Activated naive CD4-positive, alpha-beta T cell treated with anti-CD3 and anti-CD28 coated beads, Interleukin-2, amount 10 ng/mL, durations not matched to agents 7 days and 5 days (primary cell): ENCODE measurements around the gene ATP5MC2.
"Not testable (repeated sequence)": the region's sequence is repeated elsewhere in the genome, so short reads cannot be mapped to it uniquely, and the experiment has no call there.

Experiments
- CTCF ChIA-PET: fragments of 350-600 bp; sonication (Branson Sonifier 250); formaldehyde crosslinking; loops from one replicate; lab custom pipeline; 2021; ENCODE audit warnings: antibody characterized with exemption; lab: Charles Lee
- DNase-seq: peaks from one replicate; pipeline ENCODE4 v3.0.0-alpha.2; 2020
- H3K27ac Mint-ChIP-seq: one replicate; pipeline ENCODE4 v1.8.0; 2021; ENCODE audit warnings: mild to moderate bottlenecking, moderate library complexity, mixed read lengths
- H3K27me3 Mint-ChIP-seq: one replicate; pipeline ENCODE4 v1.8.0; 2021; ENCODE audit warnings: mild to moderate bottlenecking, mixed read lengths
- H3K36me3 Mint-ChIP-seq: one replicate; pipeline ENCODE4 v1.8.0; 2021; ENCODE audit warnings: mixed read lengths
- H3K4me1 Mint-ChIP-seq: one replicate; pipeline ENCODE4 v1.8.0; 2021; ENCODE audit warnings: mixed read lengths
- H3K4me3 Mint-ChIP-seq: one replicate; pipeline ENCODE4 v1.8.0; 2021; ENCODE audit warnings: mild to moderate bottlenecking, moderate library complexity, mixed read lengths
- H3K9me3 Mint-ChIP-seq: one replicate; pipeline ENCODE4 v1.8.0; 2021; ENCODE audit warnings: mixed read lengths

The ATP5MC2 gene

DNA sequence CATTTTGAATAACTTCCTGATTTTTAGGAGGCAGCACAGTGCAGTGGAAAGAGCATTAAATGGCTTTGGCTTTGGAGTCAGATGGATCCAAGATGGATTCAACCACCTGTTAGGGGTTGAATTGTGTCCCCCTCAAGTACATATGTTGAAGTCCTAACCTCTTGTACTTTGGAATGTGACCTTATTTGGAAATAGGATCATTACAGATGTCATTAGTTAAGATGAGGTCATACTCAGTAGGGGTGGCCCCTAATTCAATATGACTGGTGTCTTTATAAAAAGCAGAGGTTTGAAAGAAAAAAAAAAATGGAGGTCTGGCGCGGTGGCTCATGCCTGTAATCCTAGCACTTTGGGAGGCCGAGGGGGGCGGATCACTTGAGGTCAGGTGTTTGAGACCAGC, 18.8 kb downstream of the ATP5MC2 start:
- no peak overlapping the region for H3K4me3 Mint-ChIP-seq
- CTCF ChIA-PET, result no interaction called here
- H3K36me3 Mint-ChIP-seq, result peaks cover 3% of the 10 kb centered on the region
- H3K27me3 Mint-ChIP-seq, result no peaks in the 10 kb centered on the region
- H3K9me3 Mint-ChIP-seq, result no peaks in the 10 kb centered on the region
- no peaks in the 10 kb centered on the region for H3K4me1 Mint-ChIP-seq
- no peak for DNase-seq
- H3K27ac Mint-ChIP-seq, result no peak overlapping the region

DNA sequence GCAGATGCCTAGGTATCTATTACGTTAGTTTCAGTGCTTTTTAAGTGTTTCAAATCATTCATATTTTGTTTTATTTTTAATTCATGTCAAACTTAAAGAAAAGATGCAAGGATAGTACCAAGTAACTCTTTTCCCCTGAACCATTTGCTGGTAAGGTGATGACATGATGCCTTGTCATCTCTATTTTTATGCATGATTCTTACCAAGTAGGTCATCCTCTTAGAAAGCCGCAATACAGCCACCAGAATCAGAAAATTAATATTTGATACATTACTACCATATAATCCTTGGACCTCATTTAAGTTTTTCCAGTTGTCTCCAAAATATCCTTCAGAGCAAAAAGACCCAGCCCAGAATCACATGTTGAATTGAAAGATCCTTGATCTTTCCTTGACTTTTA, 22.3 kb downstream of the ATP5MC2 start:
- no peaks in the 10 kb centered on the region for H3K9me3 Mint-ChIP-seq
- no peaks in the 10 kb centered on the region for H3K27me3 Mint-ChIP-seq
- no peaks in the 10 kb centered on the region for H3K36me3 Mint-ChIP-seq
- no peaks in the 10 kb centered on the region for H3K4me1 Mint-ChIP-seq
- CTCF ChIA-PET, result no interaction called here
- no peak overlapping the region for H3K27ac Mint-ChIP-seq
- no peak overlapping the region for H3K4me3 Mint-ChIP-seq
- no peak for DNase-seq

DNA sequence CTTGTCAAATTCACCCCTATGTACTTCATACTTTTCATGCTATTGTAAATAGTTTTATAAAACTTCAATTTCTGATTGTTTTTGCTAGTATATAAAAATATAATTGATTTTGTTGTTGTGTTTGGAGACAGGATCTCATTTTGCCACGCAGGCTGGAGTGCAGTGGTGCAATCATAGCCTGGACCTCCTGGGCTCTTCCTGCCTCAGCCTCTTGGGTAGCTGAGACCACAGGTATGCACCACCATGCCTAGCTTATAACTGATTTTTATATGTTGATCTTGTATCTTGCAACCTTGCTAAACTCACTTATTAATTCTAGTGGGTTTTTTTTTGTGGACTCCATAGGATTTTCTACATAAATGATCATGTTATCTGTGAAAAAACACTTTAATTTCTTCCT, 23.5 kb downstream of the ATP5MC2 start:
- H3K27me3 Mint-ChIP-seq, result no peaks in the 10 kb centered on the region
- no peaks in the 10 kb centered on the region for H3K4me1 Mint-ChIP-seq
- H3K27ac Mint-ChIP-seq, result no peak overlapping the region
- H3K36me3 Mint-ChIP-seq, result no peaks in the 10 kb centered on the region
- CTCF ChIA-PET, result no interaction called here
- no peak overlapping the region for H3K4me3 Mint-ChIP-seq
- no peak for DNase-seq
- no peaks in the 10 kb centered on the region for H3K9me3 Mint-ChIP-seq

DNA sequence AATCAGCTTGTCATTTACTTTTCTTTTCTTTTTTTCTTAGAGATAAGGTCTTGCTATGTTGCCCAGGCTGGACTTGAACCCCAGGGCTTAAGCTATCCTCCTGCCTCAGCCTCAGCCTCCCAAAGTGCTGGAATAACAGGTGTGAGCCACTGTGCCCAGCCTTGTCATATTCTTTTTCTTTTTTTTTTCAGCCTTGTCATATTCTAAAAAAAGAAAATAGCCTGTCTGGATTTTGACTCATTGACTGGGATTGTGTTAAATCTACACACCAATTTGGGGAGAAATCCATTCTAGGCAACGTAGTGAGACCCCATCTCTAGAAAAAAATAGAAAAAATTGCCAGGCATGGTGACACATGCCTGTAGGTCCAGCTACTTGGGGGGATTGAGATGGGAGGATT, 24.1 kb downstream of the ATP5MC2 start:
- Mint-ChIP-seq H3K4me3 (no peak overlapping the region), H3K4me1 (no peaks in the 10 kb centered on the region), H3K27ac (no peak overlapping the region), H3K27me3 (no peaks in the 10 kb centered on the region), H3K9me3 (no peaks in the 10 kb centered on the region), H3K36me3 (no peaks in the 10 kb centered on the region)
- CTCF ChIA-PET, result interaction anchor here (0.7 kb wide), 1 partner anchor 92 kb away, joined by 4 read pairs; no protein-coding TSS in a partner anchor
- DNase-seq, result no peak

DNA sequence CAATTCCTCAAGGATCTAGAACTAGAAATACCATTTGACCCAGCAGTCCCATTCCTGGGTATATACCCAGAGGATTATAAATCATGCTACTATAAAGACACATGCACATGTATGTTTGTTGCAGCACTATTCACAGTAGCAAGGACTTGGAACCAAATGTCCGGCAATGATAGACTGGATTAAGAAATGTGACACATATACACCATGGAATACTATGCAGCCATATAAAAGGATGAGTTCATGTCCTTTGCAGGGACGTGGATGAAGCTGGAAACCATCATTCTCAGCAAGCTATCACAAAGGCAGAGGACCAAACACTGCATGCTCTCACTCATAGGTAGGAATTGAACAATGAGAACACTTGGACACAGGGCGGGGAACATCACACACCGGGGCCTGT, 29.6 kb downstream of the ATP5MC2 start:
- H3K9me3 Mint-ChIP-seq, H3K4me1 Mint-ChIP-seq, H3K36me3 Mint-ChIP-seq, H3K27ac Mint-ChIP-seq, CTCF ChIA-PET, H3K27me3 Mint-ChIP-seq, DNase-seq, H3K4me3 Mint-ChIP-seq: not testable (repeated sequence)

DNA sequence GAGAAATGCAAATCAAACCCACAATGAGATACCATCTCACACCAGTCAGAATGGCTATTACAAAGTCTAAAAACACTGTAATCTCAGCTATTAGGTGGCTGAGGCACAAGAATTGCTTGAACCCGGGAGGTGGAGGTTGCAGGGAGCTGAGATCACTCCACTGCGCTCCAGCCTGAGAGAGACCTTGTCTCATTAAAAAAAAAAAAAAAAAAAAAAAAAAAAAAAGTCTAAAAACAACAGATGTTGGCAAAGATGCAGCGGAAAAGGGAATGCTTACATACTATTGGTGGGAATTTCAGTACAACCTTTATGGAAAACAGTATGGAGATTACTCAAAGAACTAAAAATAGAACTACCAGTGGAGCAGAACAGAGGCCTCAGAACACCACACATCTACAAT, 30.7 kb downstream of the ATP5MC2 start:
- H3K4me3 Mint-ChIP-seq, result no peak overlapping the region
- H3K27me3 Mint-ChIP-seq, result peaks cover 7% of the 10 kb centered on the region
- no peak for DNase-seq
- H3K4me1 Mint-ChIP-seq, result no peaks in the 10 kb centered on the region
- H3K9me3 Mint-ChIP-seq, result no peaks in the 10 kb centered on the region
- CTCF ChIA-PET, result no interaction called here
- no peak overlapping the region for H3K27ac Mint-ChIP-seq
- H3K36me3 Mint-ChIP-seq, result no peaks in the 10 kb centered on the region

DNA sequence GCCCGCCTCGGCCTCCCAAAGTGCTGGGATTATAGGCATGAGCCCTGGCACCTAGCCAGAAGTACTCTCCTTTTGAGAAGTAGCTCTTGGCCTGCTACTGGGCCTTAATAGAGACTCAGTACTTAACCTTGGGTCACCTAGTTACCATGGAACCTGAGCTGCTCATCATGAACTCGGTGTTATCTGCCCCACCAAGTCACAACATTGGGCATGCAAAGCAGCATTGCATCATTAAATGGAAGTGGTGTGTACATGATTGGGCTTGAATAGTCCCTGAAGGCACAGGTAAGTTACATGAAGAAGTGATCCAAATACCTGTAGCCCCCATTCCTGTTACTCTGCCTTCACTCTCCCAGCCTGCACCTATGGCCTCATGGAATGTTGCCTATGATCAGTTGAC, 31.8 kb downstream of the ATP5MC2 start:
- peaks cover 7% of the 10 kb centered on the region for H3K27me3 Mint-ChIP-seq
- CTCF ChIA-PET, result interaction anchor here (1.3 kb wide), 1 partner anchor 101 kb away, joined by 3 read pairs; no protein-coding TSS in a partner anchor

DNA sequence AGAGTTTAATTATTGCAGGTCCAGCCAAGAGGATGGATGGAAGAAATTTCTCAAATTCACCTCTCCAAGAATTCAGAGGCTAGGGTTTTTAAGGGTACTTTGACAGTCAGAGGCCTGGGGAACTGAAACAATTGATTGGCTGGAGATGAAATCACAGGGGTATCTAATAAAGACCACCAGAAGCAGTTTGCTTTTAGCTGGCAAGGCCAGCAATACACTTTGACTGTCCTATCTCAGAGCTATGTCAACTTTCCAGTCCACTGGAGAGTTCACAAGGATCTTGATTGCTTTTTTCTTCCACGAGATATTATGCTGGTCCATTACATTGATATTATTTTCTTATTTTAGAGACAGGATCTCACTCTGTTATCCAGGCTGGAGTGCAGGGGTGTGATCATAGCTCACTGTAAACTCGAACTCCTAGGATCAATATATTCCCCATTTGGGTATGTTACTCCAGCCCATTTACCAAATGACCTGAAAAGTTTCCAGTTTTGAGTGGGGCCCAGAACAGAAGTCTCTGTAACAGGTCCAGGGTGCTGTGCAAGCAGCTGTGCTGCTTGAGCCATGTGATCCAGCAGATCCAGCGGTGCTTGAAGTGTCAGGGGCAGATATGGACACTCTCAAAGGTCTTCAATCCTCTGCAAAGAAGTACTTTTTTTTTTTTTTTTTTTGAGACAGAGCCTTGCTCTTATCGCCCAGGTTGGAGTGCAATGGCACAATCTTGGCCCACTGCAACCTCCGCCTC, 32.5 kb downstream of the ATP5MC2 start:
- DNase-seq, result no peak
- Mint-ChIP-seq H3K9me3 (no peaks in the 10 kb centered on the region), H3K4me1 (no peaks in the 10 kb centered on the region), H3K27me3 (peaks cover 7% of the 10 kb centered on the region), H3K27ac (no peak overlapping the region), H3K4me3 (no peak overlapping the region), H3K36me3 (no peaks in the 10 kb centered on the region)
- CTCF ChIA-PET, result interaction anchor here (1.3 kb wide), 1 partner anchor 100 kb away, joined by 3 read pairs; no protein-coding TSS in a partner anchor

More for the DNA sequence above, 31.8 kb downstream of the ATP5MC2 start:
- Mint-ChIP-seq H3K4me3 (no peak overlapping the region), H3K36me3 (no peaks in the 10 kb centered on the region), H3K9me3 (no peaks in the 10 kb centered on the region), H3K4me1 (no peaks in the 10 kb centered on the region), H3K27ac (no peak overlapping the region)
- DNase-seq, result no peak

DNA sequence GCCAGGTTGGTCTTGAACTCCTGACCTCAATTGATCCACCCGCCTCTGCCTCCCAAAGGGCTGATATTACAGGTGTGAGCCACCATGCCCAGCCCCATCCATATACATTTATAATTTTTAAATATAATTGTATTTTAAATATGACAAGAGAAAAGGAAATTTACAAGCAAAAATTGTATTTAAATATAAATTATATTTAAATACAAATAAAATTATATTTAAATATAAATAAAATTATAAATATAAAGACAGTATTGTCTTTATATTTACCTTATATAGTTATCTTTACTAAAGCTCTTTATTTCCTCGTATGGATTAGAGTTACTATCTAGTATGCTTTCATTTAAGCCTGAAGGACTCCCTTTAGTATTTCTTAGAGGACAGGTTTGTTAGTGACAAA, 37.8 kb downstream of the ATP5MC2 start:
- no peak overlapping the region for H3K4me3 Mint-ChIP-seq
- no peak for DNase-seq
- H3K9me3 Mint-ChIP-seq, result no peaks in the 10 kb centered on the region
- no peaks in the 10 kb centered on the region for H3K4me1 Mint-ChIP-seq
- H3K36me3 Mint-ChIP-seq, result no peaks in the 10 kb centered on the region
- H3K27ac Mint-ChIP-seq, result no peak overlapping the region
- CTCF ChIA-PET, result no interaction called here
- H3K27me3 Mint-ChIP-seq, result peaks cover 13% of the 10 kb centered on the region

DNA sequence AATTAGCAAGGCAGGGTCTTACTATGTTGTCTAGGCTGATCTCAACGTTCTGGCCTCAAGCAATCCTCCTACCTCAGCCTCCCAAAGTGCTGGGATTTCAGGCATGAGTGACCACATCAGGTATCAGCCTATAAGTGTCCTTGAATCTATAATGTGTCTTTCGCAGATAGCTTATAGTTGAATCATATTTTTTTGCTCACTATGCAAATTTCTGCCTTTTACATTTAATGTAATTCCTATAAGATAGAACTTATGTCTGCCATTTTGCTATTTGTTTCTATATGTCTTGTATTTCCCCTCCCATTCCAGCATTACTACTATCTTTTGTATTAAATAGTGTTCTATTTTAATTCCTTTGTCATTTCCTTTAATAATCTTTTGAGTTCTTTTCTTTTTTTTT, 39.2 kb downstream of the ATP5MC2 start:
- H3K27me3 Mint-ChIP-seq, result peaks cover 22% of the 10 kb centered on the region
- no peaks in the 10 kb centered on the region for H3K4me1 Mint-ChIP-seq
- no peak overlapping the region for H3K4me3 Mint-ChIP-seq
- no peaks in the 10 kb centered on the region for H3K9me3 Mint-ChIP-seq
- H3K36me3 Mint-ChIP-seq, result no peaks in the 10 kb centered on the region
- no peak for DNase-seq
- no peak overlapping the region for H3K27ac Mint-ChIP-seq
- CTCF ChIA-PET, result no interaction called here

DNA sequence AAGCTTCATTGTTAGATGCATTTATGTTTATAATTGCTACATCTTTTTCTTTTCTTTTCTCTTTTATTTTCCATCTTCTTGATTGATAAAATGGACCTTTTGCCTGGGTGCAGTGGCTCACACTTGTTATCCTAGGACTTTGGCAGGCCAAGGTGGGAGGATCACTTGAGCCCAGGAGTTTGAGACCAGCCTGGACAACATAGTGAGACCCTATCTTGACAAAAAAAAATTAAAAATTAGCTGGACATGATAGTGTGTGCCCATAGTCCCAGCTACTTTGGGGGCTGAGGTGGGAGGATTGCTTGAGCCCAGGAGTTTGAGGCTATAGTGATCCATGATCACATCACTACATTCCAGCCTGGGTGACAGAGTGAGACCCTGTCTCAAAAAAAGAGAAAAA, 40.2 kb downstream of the ATP5MC2 start:
- CTCF ChIA-PET, result interaction anchor here (0.9 kb wide), 1 partner anchor 92 kb away, joined by 3 read pairs; no protein-coding TSS in a partner anchor
- not testable (repeated sequence) for H3K36me3 Mint-ChIP-seq, H3K4me3 Mint-ChIP-seq

DNA sequence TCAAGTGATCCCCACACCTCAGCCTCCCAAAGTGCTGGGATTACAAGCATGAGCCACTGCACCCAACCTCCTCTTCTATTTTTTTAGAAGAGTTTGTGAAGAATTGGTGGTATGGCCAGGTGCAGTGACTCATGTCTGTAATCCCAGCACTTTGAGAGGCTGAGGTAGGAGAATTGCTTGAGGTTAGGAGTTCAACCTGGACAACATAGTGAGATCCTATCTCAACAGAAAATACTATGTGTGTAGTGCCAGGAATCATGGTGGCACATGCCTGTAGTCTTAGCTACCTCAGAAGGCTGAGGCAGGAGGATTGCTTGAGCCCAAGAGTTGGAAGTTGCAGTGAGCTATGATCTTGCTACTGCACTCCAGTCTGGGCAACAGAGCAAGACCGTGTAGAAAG, 44.2 kb downstream of the ATP5MC2 start:
- H3K4me1 Mint-ChIP-seq, result peaks cover 7% of the 10 kb centered on the region
- no peaks in the 10 kb centered on the region for H3K36me3 Mint-ChIP-seq
- no peaks in the 10 kb centered on the region for H3K9me3 Mint-ChIP-seq
- no peak for DNase-seq
- no peak overlapping the region for H3K4me3 Mint-ChIP-seq
- H3K27me3 Mint-ChIP-seq, result peaks cover 31% of the 10 kb centered on the region
- H3K27ac Mint-ChIP-seq, result no peak overlapping the region
- CTCF ChIA-PET, result interaction anchor here (1.5 kb wide), 1 partner anchor 44 kb away, joined by 3 read pairs; the partner anchor contains the start of gene ATP5MC2

More for the DNA sequence above, 40.2 kb downstream of the ATP5MC2 start:
- H3K27me3 Mint-ChIP-seq, result peaks cover 27% of the 10 kb centered on the region
- not testable (repeated sequence) for H3K27ac Mint-ChIP-seq, H3K9me3 Mint-ChIP-seq, DNase-seq, H3K4me1 Mint-ChIP-seq

DNA sequence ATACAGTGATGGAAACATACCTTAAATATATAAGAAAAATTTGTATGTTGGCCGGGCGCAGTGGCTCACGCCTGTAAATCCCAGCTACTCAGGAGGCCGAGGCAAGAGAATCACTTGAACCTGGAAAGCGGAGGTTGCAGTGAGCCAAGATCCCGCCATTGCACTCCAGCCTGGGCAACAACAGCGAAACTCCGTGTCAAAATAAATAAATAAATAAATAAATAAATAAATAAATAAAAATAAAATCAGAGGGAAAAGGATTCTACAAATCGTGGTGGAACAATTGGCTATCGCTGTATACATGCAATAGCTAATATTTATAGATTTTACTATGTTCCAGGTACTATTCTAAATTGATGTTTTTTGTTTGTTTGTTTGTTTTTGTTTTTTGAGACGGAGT, 48.0 kb downstream of the ATP5MC2 start:
- no peaks in the 10 kb centered on the region for H3K9me3 Mint-ChIP-seq
- DNase-seq, result no peak
- no peak overlapping the region for H3K4me3 Mint-ChIP-seq
- peaks cover 3% of the 10 kb centered on the region for H3K36me3 Mint-ChIP-seq
- H3K27me3 Mint-ChIP-seq, result peaks cover 16% of the 10 kb centered on the region
- H3K27ac Mint-ChIP-seq, result no peak overlapping the region
- CTCF ChIA-PET, result no interaction called here
- peaks cover 37% of the 10 kb centered on the region for H3K4me1 Mint-ChIP-seq

DNA sequence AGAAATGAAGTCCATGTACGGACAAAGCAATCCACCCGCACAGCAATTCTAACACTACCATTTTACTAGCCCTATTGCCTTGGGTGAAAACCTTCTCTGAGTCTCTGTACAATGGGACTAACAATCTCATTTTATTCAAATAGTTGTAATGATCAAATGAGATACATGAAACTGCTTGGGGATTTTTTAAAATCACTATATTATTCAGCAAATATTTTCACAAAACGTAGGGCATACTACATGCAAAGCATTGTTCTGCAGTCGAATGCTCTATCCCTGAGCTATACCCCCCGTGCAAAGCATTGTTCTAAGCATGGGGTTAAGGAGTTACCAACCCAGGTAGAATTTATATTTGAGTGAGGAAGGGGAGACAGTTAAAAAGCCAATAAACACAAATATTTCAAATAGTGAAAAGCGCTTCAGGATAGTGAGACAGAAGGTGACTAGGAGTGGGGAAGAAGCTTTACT, 49.1 kb downstream of the ATP5MC2 start:
- peaks cover 3% of the 10 kb centered on the region for H3K36me3 Mint-ChIP-seq
- CTCF ChIA-PET, result interaction anchor here (1.2 kb wide), 1 partner anchor 49 kb away, joined by 4 read pairs; the partner anchor contains the start of gene ATP5MC2
- peaks cover 40% of the 10 kb centered on the region for H3K4me1 Mint-ChIP-seq
- H3K4me3 Mint-ChIP-seq, result peak overlapping the region; percentile 97
- no peak for DNase-seq
- peaks cover 10% of the 10 kb centered on the region for H3K27me3 Mint-ChIP-seq
- H3K9me3 Mint-ChIP-seq, result no peaks in the 10 kb centered on the region
- peak overlapping the region; percentile 92 for H3K27ac Mint-ChIP-seq
